HUDEP-2 (cell line): Measurements from ENCODE around the gene RHOH.
A peak's percentile ranks its signal among the peaks of the same experiment; 100 is the strongest.

Experiments
- DNase-seq, 76 experiments: peaks; one replicate each; lab custom pipeline; 2025; ENCODE audit not compliant: unreplicated experiment in 76 of 76; lab: John Stamatoyannopoulos, UW

RHOH gene

DNA sequence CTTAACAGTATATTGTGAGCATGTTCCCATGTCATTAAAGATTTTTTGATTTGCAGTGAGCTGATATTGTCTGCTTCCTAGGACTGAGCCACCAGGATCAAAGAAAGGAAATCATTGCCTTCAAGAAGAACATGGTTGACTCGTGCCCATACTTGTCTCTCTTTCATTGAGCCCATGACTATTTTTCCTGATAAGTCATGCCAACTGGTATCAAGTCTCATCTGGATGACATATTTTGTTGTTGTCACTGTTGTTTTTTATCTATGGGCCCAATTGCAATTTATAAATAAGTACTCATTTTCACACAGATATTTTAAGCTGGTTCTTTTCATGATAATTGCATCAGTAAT is 10.2 kb upstream of the RHOH start:
- no peak for DNase-seq

DNA sequence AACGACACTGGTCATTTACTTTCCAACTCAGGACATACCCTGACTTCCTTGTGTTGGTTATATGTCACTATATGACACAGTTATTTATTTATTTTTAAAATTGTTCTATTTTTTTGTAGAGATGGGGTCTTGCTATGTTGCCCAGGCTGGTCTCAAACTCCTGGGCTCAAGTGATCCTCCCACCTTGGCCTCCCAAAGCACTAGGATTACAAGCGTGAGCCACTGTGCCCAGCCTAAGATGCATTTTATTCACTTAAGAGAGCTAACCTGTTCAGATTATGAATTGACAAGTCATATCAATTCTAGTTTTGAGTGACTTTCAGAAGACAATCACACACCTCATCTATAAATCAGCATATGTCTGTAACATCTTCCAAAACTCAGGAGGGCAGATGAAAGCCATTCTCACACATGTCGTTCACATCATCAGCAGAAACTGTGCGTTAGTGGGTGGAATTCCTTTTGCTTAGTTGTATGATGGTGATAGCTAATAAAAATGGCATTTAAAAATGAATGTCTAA is 9.4 kb upstream of the RHOH start:
- DNase-seq, result no peak

DNA sequence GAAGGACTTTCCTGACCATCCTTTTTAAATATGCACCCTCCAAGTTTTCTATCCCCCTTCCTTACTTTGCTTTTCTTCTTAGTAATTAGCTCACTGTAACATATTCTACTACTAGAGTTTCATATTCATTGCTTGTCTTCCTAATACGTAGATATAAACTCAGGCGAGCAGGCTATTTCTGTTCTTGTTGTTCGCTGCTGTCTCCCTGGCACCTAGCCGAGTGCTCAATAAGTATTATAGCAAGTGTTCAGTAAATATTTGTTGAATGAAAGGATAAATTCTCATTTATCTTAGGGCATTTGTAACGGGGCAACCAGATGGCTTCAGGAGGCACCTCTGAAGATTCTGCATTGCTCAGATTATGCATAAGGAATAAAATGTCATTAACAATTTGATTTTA is 6.8 kb upstream of the RHOH start:
- DNase-seq, result no peak

DNA sequence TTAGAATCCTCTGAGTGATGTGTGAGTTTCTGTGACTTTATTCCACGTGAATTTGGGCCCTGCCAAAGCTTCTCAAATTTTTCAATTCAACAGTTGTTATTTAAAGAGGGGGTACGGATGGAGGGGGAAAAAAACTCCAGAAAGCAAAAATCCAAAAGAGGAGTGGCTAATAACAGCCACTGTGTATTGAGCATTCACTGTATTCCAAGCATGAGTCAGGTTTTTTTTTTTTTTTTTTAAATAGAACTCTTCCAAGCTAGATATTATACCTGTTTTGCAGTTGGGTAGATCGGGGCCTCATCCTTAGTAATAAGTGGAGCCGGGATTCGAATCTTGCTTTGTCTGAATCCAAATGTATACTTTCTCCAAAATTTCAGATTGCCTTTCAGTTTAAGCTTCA is 6.4 kb upstream of the RHOH start:
- DNase-seq, result no peak

DNA sequence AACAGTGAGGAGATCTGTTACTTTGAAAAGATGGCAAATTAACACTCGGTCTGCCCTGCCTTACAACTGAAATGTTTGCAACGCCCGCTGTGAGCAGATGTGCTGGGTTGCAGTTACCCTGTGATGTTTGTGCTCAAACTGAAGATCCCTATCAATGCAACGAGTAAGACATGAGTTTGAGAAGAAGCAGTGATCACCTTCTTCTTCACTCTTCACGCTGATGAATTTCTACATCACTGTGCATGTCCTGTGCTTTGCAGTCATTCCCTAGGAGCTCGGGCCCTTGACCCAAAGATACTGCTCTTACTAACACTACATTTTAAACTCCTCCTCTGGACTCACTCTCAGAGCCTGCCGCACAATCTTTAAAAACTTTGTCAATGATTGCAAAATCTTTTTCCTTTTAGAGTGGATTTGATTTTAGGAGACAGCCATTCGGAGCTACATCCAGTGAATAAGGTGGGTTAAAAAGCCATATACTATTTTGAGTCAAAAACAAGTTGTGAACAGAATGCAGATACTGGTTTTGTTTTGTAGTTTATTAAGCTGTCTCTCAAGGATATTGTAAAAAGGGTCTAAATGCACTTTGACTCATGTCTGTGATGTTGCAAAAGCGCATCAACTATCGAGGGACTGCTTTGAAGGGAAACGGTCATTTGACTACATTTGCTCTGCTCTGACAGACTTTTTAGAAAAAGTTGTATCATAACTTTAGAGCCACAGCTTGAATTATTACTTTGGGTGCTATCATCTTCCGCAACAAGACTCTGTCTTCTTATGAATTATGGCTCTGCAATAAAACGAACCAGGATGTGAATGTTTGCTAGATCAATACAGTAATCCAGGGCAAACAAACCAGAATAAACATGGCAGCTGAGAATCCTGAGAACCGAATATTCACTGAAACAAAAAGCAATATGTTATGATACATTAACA is 5.7 kb upstream of the RHOH start:
- no peak for DNase-seq

DNA sequence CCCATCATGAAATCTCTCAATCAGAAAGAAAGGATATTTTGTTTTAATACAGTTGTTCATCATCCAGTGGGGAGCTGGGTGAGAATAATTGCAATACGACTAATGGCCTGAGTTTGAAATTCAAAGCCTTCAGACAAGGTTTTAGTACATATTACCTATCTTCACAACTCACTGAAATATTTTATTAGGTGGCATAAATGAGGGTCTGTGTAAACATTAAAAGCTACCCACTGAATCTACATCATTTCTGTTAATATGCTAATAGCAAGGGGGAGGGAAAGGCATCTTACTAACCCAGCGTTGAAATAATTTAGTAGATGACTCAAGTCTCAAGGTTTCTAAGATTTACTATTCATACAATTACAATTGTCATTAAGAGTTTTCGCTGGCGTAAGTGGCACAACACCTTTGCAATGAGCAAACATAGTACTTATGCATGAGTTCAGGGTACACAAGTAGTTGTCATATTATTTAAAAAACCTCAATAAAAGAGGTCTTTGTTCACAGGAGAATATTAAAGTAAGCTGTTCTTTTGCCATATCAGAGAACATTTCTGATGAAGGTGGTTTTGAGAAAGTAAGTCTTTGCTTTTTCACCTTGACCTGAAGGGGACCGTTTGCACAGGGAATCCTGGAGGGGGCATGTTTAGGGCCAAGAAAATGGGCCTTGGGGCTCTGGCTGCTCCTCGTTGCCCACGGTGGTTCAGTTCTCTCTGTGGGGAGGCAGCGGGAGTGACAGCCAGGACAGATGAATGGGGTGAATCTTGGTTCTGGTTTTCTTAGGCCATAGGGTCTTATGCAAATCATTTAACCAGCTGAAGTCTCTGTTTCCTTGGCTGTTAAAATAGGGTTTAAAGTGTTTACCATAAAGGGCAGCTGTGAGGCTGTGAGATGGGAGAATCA is 4.5 kb upstream of the RHOH start:
- DNase-seq, result no peak

DNA sequence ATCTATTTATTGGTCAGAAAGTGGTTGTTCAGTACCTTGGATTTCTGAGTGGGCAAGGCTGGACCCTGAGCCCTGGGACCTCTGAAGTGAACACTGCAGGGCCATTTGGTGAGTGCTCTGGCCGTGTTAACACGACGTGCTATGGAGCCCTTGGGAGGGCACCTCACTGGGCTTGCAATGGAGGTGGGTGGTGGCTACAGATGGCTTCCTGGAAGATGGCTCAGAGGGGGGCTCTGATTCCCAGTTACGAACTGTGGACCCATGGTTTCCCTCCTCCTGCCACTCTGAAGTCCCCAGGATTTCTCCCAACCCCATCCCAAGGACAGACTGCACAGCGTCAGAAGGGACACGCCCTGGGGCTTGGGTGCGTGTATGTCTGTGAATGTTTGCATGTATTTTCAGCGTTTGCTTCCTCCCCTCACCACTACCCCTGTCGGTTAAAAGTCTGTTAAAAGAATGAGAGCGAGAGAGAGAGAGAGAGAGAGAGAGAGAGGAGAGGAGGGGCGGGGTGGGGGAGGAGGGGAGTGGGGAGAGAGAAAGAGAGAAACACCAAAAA is 3.7 kb upstream of the RHOH start:
- no peak for DNase-seq

DNA sequence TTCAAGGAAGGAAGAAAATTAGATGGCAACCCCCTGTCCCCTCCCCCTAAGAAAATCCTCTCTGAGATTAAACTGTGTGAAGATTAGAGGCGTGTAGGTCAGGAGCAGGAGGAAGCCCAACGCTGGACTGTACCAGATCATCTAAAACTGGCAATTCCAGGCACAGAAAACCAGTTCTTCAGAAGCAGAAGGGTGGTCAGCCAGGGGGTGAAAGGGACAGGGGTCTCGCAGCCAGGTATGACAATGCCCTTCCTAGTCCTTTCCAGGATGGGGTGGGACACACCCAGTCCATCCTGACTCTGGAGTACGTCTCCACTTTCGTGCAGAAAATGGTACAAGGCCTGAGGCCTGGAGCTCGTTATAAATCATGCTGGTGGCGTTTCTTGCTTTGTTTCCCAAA is 3.3 kb upstream of the RHOH start:
- DNase-seq, result no peak

DNA sequence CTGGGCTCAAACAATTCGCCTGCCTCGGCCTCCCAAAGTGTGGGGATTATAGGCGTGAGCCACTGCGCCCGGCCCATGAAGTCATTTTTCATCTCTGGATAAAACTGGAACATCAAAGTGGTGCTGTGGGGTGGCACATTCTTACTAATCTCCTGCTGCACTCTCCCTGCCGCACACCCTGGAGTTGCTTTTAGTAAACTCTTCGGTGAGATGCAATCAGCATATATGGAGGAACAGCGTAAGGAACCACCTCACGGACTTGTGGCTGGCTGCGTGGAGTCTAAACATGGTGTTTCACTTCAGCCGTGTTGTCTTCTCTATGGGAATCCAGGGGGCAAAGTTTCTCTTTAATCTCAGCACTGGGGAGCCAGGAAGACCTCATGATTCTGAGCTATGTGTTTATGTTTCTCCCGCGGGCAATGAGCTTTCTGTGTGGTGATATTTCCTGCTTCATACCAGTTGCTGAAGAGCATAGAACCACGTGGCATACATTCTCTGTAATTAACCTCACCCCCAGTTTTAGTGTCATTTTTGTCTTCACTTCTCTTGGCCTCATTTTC is 2.1 kb upstream of the RHOH start:
- peak in 3 of 76 experiments; percentile 3 to 10 (median 9) for DNase-seq

DNA sequence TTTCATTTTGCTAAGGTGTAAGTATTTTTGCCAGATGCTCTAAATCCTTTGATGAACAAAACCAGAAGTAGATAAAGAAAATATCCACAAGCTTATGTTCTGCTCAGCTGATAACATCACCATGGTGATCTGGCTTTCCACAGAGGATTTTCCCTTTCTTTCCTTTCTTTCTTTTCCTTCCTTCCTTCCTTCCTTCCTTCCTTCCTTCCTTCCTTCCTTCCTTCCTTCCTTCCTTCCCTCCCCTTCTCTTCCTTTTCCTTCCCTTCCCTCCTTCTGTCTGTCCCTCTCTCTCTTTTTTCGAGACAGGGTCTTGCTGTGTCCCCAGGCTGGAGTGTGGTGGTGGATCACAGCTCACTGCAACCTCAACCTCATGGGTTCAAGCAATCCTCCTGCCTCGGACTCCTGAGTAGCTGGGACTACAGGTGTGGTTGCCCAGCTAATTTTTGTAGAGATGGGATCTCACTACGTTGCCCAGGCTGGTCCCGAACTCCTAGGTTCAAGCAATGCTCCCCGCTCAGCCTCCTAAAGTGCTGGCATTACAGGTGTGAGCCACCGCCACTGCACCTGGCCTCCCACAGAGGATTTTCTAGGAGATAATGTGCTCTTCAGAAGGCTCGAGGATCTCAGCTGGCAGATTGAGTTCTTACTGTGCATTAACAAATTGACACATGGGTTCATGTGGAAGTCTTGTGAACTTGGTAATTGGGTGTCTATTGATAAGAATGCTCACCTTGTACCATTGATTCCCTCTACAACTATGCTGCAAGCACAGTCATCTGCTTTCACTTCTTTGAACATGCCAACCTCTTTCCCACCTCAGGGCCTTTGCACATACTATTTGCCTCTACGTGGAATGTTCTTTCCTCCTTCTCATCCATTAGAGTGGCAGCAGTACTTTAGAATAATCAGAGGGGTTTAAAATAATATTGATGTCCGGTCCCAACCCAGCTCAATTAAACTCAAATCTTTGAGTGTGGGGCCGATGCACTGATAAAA is 1.4 kb upstream of the RHOH start:
- DNase-seq, result no peak

DNA sequence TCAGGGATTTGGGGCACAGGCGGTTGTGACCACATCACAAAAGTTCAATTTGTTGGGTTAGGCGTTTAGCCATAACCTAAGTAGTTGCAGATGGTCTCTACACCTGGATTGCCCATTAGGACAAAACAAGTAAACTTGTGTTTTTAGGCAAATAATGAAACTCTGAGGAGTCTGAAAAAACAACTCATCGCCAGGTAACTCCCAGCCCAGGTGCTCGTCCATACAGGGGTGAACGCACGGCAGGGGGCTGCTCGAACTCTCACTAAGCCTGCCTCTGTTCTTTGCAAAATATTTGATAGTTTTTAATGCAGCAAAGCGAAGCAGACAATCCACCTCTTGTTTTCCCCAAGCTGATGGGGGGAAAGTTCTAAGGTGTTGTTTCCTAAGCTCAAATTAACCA is 559 bp upstream of the RHOH start:
- DNase-seq, result no peak

DNA sequence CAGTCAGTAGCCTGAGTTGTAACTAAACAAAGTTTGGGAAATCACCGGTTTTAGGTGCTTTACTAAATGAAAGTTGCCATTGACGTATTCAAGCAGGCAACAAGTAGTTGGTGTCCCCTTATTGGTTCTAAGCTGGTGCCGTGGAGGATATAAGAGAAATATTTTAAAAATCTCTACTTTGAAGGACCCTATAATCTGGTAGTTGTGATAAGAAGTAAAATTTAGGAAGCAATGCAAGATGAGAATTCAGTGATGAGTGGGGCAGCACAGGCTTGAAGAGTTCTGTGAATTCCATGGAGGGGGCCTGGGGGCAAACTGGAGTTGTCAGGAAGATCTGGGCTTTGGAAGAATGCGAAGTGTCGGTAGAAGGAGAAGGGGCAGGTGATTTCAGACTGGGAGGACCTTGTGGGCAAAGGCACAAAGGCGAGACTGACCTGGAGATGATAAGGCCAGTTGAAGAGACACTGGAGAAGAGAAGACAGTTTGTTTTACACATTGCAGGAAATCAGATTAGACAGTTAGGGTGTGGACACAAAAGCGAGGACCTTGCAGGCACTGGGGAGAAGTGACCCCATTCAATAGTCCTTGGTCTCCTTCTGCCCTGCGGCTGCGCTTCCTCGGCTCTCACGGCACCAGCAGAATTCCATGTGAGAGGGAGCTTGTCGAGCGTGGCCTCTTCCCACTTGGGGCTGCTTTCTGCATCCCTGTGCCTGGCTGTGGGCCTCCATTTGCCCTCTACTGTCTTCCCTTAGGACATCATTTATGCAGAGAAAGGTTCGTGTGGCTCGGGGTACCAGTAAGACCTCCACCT is 1.3 kb downstream of the RHOH start:
- peak in 73 of 76 experiments; percentile 11 to 87 (median 59) for DNase-seq

DNA sequence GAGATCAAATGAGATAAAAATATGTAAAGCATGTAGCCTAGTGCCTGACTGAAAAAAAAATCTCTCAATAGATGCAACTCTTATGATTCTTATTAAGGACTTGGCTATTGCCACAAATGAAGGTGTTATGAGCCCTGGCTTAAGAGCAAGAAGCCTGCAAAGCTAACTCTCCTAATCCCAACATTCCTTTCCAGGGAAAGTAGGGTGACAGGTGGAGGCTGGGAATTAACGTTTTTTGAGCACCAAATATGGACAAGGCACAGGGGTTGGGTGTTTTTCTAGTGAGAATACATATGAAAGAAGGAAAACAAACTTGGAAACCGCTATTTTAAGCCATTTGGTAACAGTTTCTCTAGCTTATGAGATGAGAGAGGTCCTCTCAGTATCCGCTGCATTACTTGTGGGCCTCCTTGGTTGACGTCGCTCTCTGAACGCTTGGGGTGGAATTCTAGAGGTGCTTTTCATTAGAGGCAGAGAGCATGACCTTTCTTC is 2.4 kb downstream of the RHOH start:
- peak in 15 of 76 experiments; percentile 4 to 51 (median 24) for DNase-seq

DNA sequence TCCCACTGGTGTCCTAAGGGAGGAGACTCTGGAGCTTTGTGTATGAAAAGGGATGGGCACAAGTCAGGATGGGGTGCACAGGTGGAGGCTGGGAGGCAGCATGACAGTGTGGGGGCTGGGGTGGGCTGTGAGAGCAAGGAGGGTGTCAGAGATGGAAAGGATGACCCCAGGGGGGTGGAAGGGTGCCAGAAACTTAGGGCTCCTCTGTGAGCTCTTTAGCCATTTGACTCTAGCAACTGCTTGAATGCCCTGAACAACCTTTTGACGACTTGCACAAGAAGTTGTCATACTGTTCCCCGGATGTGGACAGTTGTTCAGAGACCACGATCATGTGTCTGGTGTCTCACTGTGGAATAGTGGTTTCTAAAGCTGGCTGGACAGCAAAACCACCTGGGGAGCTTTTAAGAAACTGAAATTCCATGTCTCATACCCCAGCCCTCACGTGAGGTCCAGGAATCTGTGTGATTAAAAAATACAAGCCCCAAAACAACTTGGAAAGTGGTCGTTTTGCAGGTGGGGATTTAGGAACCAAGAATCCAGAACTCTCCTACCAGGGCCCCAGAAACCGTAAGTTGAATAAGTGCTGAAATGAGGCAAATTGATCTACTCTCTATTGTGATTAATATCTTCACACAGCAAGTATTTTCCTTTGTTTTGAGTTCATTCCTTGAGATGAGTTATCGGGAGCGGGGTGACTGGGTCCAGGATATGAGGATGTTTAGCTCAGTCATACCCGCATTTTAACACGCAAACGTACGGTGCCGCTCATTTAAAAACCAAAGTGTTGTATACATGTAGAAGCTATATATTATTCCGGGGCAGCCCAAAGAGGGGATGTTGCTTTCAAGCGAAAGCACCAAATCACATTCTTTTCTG is 3.4 kb downstream of the RHOH start:
- peak in 63 of 76 experiments; percentile 3 to 74 (median 28) for DNase-seq

DNA sequence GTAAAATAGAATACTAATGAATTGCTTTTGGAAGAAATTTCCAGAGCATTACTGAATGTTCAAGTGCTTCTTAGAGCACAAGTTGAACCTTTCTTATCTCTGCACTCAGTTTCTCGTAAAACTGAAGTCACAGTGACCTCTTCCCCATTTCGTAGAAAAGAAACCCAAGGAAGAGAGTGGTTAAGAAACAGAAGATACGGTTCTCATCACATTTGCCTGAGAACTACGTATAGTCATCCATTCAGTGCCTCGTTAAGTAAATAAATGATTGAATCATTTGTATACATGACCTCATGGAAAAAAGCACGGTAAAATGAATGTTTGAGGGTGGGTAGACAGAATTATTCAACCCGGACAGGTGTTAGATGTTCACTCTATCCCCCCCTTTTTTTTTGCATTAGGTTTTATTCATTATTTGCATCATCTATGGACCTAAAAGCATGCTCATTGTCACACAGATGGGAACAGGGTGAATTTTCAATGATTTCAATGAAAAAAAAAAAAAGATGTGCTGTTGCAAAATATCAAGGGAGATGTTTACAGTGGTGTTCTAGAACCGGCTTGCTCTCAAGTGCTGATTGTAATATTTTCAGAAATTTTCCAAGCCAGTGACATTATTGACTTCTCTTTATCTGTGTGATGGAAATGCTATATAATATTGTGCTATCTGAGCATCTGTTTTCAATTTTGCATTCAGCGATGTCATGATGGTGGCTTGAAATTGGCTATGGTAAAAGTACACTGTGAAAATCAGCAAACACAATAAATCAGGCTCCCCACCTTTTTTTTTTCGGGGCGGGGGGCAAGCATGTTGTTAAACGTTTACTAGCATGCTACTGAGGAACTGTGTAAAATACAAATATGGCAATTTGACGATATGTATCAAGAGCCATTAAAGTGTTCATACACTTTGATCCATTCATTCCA is 4.3 kb downstream of the RHOH start:
- DNase-seq, result peak in 34 of 76 experiments; percentile 6 to 80 (median 50)

DNA sequence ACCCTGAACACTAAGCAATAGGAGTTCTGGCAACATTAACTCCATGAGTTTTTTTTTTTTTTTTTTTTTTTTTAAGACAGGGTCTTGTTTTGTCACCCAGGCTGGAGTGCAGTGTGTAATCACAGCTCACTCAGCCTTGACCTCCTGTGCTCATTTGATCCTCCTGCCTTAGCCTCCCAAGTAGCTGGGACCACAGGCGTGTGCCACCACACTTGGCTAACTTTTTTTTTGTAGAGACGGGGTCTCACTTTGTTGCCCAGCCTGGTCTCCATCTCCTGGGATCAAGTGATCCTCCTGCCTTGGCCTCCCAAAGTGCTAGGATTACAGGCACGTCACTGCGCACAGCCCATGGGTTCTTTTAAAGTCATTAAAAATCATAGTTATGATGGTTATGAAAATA is 5.1 kb downstream of the RHOH start:
- no peak for DNase-seq

DNA sequence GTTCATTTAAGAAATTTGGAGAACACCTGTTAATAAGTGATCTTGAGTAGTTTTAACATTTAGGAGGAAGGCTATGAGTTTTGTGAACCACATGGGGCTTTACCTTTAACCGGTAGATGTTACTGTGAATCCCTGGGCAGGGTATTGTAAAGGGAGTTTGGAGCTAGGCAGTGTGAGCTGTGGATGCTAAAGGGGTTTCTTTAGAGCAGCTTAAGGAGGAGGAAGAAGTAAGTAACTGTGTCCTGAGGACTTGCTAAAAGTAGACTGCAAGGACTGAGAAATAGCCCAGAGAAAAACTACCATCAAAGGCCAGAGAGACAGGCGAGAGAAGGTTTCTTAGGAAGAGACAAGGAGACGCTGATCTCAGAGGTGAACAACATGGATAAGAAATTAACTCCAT is 5.6 kb downstream of the RHOH start:
- DNase-seq, result no peak
